Ovary (tissue), 9 donors: ENCODE data around the gene FABP7. TPM values are rescaled to one million over a fixed set of nuclear protein-coding genes. Genes with fewer than 3 reads are reported as not detected.

Source experiments
- DNase-seq, 5 donors: peaks; one replicate each; pipeline ENCODE4 v3.0.0-alpha.2; 2019 to 2020
- H3K27ac ChIP-seq, 2 donors: fragments of 200-600 bp; one replicate each; pipeline versions ENCODE4 v1.5.1 to v1.8.0; 2019 to 2022
- H3K27me3 ChIP-seq: fragments of 200-600 bp; one replicate; pipeline ENCODE4 v1.8.0; 2022
- H3K36me3 ChIP-seq: fragments of 200-600 bp; sonication (generic); one replicate; pipeline ENCODE4 v1.5.1; 2019
- H3K4me1 ChIP-seq: one replicate; pipeline ENCODE4 v1.8.1; 2013; ENCODE audit warnings: mild to moderate bottlenecking, moderate library complexity; ENCODE audit not compliant: insufficient read depth
- H3K4me3 ChIP-seq: fragments of 200-600 bp; sonication (generic); one replicate; pipeline ENCODE4 v1.5.1; 2017
- H3K9me3 ChIP-seq, 2 donors: fragments of 200-600 bp in 1 of 2; sonication (generic) in 1 of 2; one replicate each; pipeline versions ENCODE4 v1.5.1 to v1.8.1; 2013 to 2019; ENCODE audit warnings: mild to moderate bottlenecking in 1 of 2, moderate library complexity in 1 of 2
- EP300 ChIP-seq: sonication (generic); formaldehyde crosslinking; IDR thresholded peaks from one replicate; pipeline ENCODE4 v1.6.1; 2017; ENCODE audit warnings: antibody characterized with exemption
- POLR2A ChIP-seq: fragments of 450-650 bp; IDR thresholded peaks from one replicate; pipeline ENCODE4 v1.6.1; 2017; ENCODE audit warnings: antibody characterized with exemption, mild to moderate bottlenecking, moderate library complexity
- WGBS, 3 donors: extraction: QIAGEN DNeasy Blood & Tissue Kit in 1 of 3; methylation state at CpG; one replicate each; pipeline versions ENCODE4 v1.1.5 to v1.1.7; 2013 to 2017; 5-methylcytosine and 5-hydroxymethylcytosine counted together
- intact Hi-C, 4 donors: fragments of 100-400 bp; cut with DNase I; formaldehyde crosslinking; loops; one replicate each; pipeline versions ENCODE4 v1.11.0 to v1.15.1; 2022 to 2023
- polyA plus RNA-seq, 2 donors: library from polyadenylated mRNA; stranded (reverse); fragments of 200-250 nt in 1 of 2; fragments of 350-450 nt in 1 of 2; fragmentation: Illumina TruSeq in 1 of 2; extraction: RNeasy Lipid Tissue Mini Kit (QIAGEN cat#74804) in 1 of 2; gene quantifications; one replicate each; pipeline ENCODE4 v1.2.3, GENCODE V29; 2013 to 2014
- total RNA-seq, 7 donors: library from RNA; depleted of rRNA in 2 of 7; stranded (reverse); fragments of >200 nt in 2 of 7; fragmentation: NEBNext Ultra II Directional in 3 of 7; extraction: Animal tissue kit (Norgen Biotek cat#: 25700) in 3 of 7; gene quantifications; one replicate each; pipeline versions ENCODE4 v1.1.0 to v1.2.4, GENCODE V29; 2016 to 2023
- TF ChIP-seq, protein P1 (sequence below), 3 donors: fragments of 450-650 bp in 2 of 3; fragments of 200-600 bp in 1 of 3; IDR thresholded peaks; one replicate each; pipeline versions ENCODE4 v1.5.1 to v1.8.0; 2016 to 2022; ENCODE audit warnings: antibody characterized with exemption in 3 of 3, mild to moderate bottlenecking in 1 of 3
- donor health status: DM: no; HTN: no; CAD: no; lungs with moderate emphysema.
- donor health status: DM: no; HTN: no; CAD: no.
- donor health status: Bipolar disorder and iron deficiency.
- donor health status: DM: yes; HTN: yes; CAD: no.
- donor health status: DM: no; HTN: no; CAD: no.
- donor health status: DM: yes; HTN: yes; CAD: no.

FABP7 gene
- total and polyA plus RNA-seq, 9 donors: not detected

DNA sequence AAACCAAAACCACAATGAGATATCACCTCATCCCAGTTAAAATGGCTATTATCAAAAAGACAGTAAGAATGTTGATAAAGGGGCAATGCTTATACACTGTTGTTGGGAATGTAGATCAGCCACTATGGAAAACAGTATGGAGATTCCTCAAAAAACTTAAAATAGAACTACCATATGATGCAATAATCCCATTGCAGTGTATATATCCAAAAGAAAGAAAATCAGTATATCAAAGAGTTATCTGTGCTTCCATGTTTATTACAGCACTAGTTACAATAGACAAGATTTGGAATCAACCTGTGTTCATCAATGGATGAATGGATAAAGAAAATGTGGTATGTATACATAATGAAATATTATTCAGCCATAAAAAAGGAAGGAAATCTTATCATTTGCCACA lies 3.5 kb upstream of the FABP7 start:
- Histone ChIP-seq H3K36me3 (no peaks in the 10 kb centered on the region), H3K9me3 (no peaks in the 10 kb centered on the region), H3K27me3 (no peaks in the 10 kb centered on the region), H3K4me3 (no peak overlapping the region), H3K27ac (no peak overlapping the region), H3K4me1 (no peaks in the 10 kb centered on the region)
- DNase-seq: no peak
- TF ChIP-seq POLR2A (no peak), EP300 (no peak)
- TF ChIP-seq, protein P1, sequence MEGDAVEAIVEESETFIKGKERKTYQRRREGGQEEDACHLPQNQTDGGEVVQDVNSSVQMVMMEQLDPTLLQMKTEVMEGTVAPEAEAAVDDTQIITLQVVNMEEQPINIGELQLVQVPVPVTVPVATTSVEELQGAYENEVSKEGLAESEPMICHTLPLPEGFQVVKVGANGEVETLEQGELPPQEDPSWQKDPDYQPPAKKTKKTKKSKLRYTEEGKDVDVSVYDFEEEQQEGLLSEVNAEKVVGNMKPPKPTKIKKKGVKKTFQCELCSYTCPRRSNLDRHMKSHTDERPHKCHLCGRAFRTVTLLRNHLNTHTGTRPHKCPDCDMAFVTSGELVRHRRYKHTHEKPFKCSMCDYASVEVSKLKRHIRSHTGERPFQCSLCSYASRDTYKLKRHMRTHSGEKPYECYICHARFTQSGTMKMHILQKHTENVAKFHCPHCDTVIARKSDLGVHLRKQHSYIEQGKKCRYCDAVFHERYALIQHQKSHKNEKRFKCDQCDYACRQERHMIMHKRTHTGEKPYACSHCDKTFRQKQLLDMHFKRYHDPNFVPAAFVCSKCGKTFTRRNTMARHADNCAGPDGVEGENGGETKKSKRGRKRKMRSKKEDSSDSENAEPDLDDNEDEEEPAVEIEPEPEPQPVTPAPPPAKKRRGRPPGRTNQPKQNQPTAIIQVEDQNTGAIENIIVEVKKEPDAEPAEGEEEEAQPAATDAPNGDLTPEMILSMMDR (IDR thresholded peaks at IDR 0.05): no peak
- intact Hi-C loops: no loop called here

- DNase-seq: no peak
- Histone ChIP-seq H3K36me3 (no peaks in the 10 kb centered on the region), H3K4me3 (no peak overlapping the region), H3K27ac (no peak overlapping the region), H3K9me3 (no peaks in the 10 kb centered on the region), H3K4me1 (no peaks in the 10 kb centered on the region), H3K27me3 (no peaks in the 10 kb centered on the region)
- TF ChIP-seq EP300: no peak
- TF ChIP-seq, protein P1 (IDR thresholded peaks at IDR 0.05): no peak
- no peak for TF ChIP-seq POLR2A
- intact Hi-C loops: no loop called here
- 89 to 92% (median 91%) methylated on average over 5 of the region's 5 CpGs for WGBS, 3 donors
These were observed 1.2 kb upstream of the FABP7 start for GRCh38 chr6:122778302-122778701.

GRCh38 chr6:122778985-122779661 lies 393 bp upstream of the FABP7 start:
- Histone ChIP-seq H3K4me3 (no peak overlapping the region), H3K27ac (no peak overlapping the region), H3K4me1 (no peaks in the 10 kb centered on the region), H3K27me3 (no peaks in the 10 kb centered on the region), H3K9me3 (no peaks in the 10 kb centered on the region), H3K36me3 (no peaks in the 10 kb centered on the region)
- no peak for DNase-seq
- 46 to 59% (median 48%) methylated on average over 13 of the region's 13 CpGs for WGBS, 3 donors
- intact Hi-C loops: no loop called here
- TF ChIP-seq, protein P1 (IDR thresholded peaks at IDR 0.05): no peak
- no peak for TF ChIP-seq POLR2A
- TF ChIP-seq EP300: no peak

DNA sequence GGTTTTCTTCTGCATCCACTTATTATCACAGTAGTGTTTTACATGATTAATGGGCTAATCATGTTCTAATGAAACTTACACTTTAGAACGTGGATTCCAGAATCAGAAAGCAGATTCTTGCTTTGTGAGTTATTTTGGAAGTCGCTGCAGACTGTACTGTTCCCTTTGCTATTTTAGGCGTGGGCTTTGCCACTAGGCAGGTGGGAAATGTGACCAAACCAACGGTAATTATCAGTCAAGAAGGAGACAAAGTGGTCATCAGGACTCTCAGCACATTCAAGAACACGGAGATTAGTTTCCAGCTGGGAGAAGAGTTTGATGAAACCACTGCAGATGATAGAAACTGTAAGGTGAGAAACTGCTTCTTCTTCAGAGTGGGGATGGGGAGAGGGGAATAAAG lies 598 bp downstream of the FABP7 start:
- H3K4me3 ChIP-seq: no peak overlapping the region
- no peaks in the 10 kb centered on the region for H3K9me3 ChIP-seq
- no peaks in the 10 kb centered on the region for H3K4me1 ChIP-seq
- 41% methylated on average over 5 of the region's 5 CpGs for WGBS, 3 donors
- H3K36me3 ChIP-seq: no peaks in the 10 kb centered on the region
- no peak for DNase-seq
- TF ChIP-seq, protein P1 (IDR thresholded peaks at IDR 0.05): no peak
- TF ChIP-seq POLR2A (no peak), EP300 (no peak)
- H3K27ac ChIP-seq: no peak overlapping the region
- intact Hi-C loops: no loop called here
- H3K27me3 ChIP-seq: no peaks in the 10 kb centered on the region
